Mesodermal cell (in vitro differentiated cells): ENCODE data around the gene PSG3. TPM values are rescaled to one million over a fixed set of nuclear protein-coding genes. Genes with fewer than 3 reads are reported as not detected.
"Not testable (repeated sequence)": the region's sequence is repeated elsewhere in the genome, so short reads cannot be mapped to it uniquely, and the experiment has no call there.

Experiments
- H3K27ac ChIP-seq: 2 replicates; pipeline ENCODE4 v1.7.0; 2013; ENCODE audit warnings: mild to moderate bottlenecking, low read depth, low read length, moderate library complexity; ENCODE audit not compliant: severe bottlenecking
- H3K36me3 ChIP-seq: 2 replicates; pipeline ENCODE4 v1.7.1; 2013; ENCODE audit warnings: mild to moderate bottlenecking, low read length, moderate library complexity; ENCODE audit not compliant: control insufficient read depth, insufficient read depth
- H3K4me1 ChIP-seq: one replicate; pipeline ENCODE4 v1.7.1; 2013; ENCODE audit warnings: mild to moderate bottlenecking, low read length; ENCODE audit not compliant: insufficient read depth, control insufficient read depth, poor library complexity, severe bottlenecking
- H3K4me3 ChIP-seq: 2 replicates; pipeline ENCODE4 v1.7.0; 2013; ENCODE audit warnings: low read length, control low read depth, mild to moderate bottlenecking; ENCODE audit not compliant: insufficient read depth, poor library complexity, severe bottlenecking; ENCODE audit errors: extremely low read depth
- H3K9me3 ChIP-seq: 2 replicates; pipeline ENCODE4 v1.7.1; 2013; ENCODE audit warnings: mild to moderate bottlenecking, low read length, moderate library complexity; ENCODE audit not compliant: control insufficient read depth
- WGBS, 2 experiments: methylation state at CpG; one replicate each; pipeline ENCODE4 v1.1.5; 2013; ENCODE audit warnings: missing lambda C conversion rate in 2 of 2; ENCODE audit not compliant: insufficient coverage in 2 of 2; 5-methylcytosine and 5-hydroxymethylcytosine counted together
- polyA plus RNA-seq, 2 experiments: library from polyadenylated mRNA; stranded (reverse); fragments of 50-300 nt; gene quantifications; one replicate each; pipeline ENCODE4 v1.2.3, GENCODE V29; 2013

The PSG3 gene
- polyA plus RNA-seq (2013, experiment 1 of 2): not detected
- polyA plus RNA-seq (2013, experiment 2 of 2): not detected

DNA sequence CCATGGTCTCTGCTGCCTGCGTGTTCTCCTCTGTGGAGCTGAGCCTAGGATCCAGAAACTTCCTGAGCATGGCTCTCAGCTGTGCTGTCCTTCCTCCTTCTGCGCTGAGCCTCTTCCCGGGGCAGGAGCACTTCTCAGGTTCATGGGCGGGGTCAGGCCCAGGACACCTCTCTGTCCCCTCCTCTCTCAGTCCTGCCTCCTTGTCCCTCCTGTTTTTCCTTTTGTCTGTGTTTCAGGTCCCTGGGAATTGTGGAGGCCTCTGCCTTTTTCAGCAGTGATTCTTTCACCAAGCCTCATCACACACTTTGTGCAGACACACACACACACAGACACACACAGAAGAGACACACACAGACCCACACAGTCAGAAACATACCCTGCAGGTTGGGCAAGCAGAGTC is at the start of gene PSG3:
TSS of gene PSG3 (minus strand) at position 101 of the 400 bp plus-strand sequence. CDS start at position 4, 97 bp downstream.
- H3K27ac ChIP-seq, H3K9me3 ChIP-seq, H3K4me1 ChIP-seq, H3K36me3 ChIP-seq, H3K4me3 ChIP-seq: not testable (repeated sequence)
- WGBS, 2 experiments: 53 to 57% methylated on average over 1 to 3 of the region's 4 CpGs

DNA sequence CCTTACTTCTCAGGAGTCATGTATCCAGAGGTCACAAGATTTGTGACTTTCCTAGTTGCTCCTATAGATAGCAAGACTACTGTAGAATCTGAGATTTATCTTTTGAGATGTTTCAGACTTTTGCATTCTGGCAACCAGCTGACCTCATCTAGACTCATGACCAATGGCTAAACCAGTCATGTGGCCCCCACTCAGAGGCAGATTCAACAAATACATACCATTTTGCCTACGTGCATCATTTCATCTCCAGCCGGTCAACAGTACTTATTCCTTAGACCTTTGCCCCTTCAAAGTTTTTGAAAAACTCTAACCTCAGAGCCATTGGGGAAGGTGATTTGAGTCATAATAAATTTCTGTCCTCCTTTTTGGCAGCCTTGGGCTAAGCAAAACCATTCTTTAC is 48.5 kb upstream of the PSG3 start:
- WGBS, 2 experiments: 80% methylated on average over 2 of the region's 2 CpGs; no CpG with 5 or more reads in 1 of the 2 experiments
- H3K36me3 ChIP-seq, H3K4me3 ChIP-seq, H3K4me1 ChIP-seq, H3K27ac ChIP-seq: not testable (repeated sequence)
- H3K9me3 ChIP-seq: peaks cover 12% of the 10 kb centered on the region

DNA sequence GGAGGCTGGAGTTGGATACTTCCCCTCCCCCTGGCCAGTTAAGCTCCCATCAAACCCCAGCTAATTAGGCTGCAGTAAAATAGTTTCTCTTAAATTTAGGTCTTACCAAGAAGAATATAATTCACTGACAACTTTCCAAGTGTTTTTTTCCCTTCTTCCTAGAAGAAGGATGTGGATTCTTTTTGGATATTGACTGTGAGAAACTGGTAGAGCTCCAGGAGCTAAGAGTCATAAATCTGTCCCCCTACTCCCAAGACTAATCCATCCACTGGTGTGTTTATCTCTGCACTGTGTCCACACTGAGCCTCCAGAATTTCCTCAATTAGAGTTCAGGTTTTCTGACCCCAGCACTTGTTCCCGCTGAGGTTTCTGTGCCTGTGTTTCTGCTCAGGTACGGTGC is 47.5 kb upstream of the PSG3 start:
- WGBS, 2 experiments: 77 to 93% methylated on average over 2 of the region's 2 CpGs
- H3K4me1 ChIP-seq, H3K27ac ChIP-seq, H3K4me3 ChIP-seq, H3K36me3 ChIP-seq, H3K9me3 ChIP-seq: not testable (repeated sequence)

DNA sequence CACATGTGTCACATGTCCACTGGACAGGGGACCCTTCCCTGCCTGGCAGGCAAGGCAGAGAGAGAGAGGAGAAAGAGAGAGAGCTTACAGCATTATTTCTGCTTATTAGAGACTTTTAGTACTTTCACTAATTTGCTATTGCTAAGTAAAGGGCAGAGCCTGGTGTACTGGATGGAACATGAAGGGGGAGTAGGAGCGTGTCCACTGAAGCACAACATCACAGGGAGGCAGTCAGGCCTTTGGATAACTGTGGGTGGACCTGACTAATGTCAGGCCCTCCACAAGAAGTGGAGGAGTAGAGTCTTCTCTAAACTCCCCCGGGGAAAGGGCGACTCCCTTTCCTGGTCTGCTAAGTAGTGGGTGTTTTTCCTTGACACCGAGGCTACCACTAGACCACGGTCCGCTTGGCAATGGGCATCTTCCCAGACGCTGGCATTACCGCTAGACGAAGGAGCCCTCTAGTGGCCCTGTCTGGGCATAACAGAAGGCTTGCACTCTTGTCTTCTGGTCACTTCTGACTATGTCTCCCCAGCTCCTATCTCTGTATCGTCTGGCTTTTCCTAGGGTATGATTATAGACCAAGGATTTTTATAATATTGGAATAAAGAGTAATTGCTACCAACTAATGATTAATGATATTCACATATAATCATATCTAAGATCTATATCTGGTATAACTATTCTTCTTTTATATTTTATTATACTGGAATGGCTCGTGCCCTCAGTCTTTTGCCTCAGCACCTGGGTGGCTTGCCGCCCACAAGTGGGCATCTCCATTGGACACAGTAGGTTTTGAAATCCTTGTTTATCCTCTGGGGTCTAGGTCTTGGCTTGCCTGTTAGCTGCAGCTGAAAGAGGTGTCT is 36.7 kb upstream of the PSG3 start:
- not testable (repeated sequence) for H3K9me3 ChIP-seq, H3K27ac ChIP-seq, H3K4me1 ChIP-seq, H3K4me3 ChIP-seq, H3K36me3 ChIP-seq
- 20 to 30% methylated on average over 8 of the region's 12 CpGs for WGBS, 2 experiments

DNA sequence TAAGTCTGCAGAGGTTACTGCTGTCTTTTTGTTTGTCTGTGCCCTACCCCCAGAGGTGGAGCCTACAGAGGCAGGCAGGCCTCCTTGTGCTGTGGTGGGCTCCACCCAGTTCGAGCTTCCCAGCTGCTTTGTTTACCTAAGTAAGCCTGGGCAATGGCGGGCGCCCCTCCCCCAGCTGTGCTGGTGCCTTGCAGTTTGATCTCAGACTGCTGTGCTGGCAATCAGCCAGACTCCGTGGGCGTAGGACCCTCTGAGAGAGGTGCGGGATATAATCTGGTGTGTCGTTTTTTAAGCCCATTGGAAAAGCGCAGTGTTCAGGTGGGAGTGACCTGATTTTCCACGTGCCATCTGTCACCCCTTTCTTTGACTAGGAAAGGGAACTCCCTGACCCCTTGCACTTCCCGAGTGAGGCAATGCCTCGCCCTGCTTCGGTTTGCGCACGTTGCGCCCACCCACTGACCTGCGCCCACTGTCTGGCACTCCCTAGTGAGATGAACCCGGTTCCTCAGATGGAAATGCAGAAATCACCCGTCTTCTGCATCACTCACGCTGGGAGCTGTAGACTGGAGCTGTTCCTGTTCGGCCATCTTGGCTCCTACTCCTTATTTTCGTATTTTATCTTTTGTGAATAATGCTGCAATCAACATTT is 34.4 kb upstream of the PSG3 start:
- WGBS, 2 experiments: 66 to 67% methylated on average over 17 to 18 of the region's 21 CpGs
- not testable (repeated sequence) for H3K9me3 ChIP-seq, H3K36me3 ChIP-seq, H3K27ac ChIP-seq, H3K4me3 ChIP-seq, H3K4me1 ChIP-seq

DNA sequence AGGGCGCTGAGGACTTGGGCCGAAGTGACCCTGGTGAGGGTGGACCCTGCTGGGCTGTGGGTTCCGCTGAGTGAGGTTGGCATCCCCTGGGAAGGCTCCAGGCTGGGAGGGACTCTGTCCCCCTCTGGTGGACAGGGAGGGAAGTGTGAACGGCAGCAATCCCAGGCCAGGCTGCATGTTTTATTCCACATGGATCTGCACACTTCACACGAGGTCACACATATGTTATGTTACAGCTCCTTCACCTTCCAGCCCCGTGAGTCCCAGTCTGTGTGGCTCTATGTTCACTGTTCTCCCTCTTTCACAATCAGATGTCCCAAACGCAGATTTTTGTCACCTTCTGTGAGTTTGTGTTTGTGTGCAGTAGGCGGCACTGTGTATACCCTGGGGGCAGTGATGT is 27.0 kb upstream of the PSG3 start:
- not testable (repeated sequence) for H3K9me3 ChIP-seq, H3K27ac ChIP-seq, H3K4me3 ChIP-seq, H3K36me3 ChIP-seq, H3K4me1 ChIP-seq
- 67 to 89% methylated on average over 3 to 4 of the region's 8 CpGs for WGBS, 2 experiments

DNA sequence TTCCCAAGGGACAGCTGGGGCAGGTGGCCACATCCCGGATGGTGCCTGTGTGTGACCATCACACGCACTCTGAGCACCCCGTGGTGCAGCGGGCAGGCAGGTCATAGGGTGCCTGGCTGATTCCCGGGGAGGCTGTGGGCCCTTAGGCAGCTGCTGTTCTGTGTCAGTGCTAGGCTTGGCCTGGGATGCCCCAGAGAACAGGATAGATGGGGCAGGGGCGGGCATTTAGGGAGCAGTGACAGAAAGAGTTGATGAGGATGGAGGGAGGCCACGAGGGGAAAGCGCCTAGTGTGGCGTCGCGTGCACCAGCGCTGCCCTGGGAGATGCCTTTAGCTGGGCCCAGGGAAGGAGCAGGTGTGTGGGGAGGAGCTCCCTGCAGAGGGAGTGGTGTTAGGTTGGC is 26.6 kb upstream of the PSG3 start:
- not testable (repeated sequence) for H3K27ac ChIP-seq, H3K36me3 ChIP-seq
- 93% methylated on average over 7 to 11 of the region's 12 CpGs for whole genome bisulfite sequencing, 2 experiments

DNA sequence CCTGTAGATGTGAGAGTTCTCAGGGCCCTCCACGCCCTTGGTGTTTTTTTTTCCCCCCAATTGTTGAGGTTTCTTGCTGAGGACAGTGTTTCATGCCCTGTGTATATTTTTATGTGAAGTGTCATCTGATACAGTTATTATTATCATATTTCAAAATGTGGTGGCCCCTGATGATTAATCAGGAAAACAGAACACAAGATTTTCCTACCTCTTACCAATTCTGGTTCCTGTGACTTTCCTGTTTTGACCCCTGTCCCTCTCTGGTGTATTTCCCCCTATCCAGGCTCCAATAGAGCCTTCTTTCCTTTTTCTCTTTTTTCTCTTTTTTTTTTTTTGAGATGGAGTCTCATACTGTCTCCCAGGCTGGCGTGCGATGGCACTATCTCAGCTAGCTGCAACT is 24.6 kb upstream of the PSG3 start:
- Histone ChIP-seq H3K27ac (no peak overlapping the region), H3K4me3 (no peak overlapping the region)
- 80 to 93% methylated on average over 2 to 3 of the region's 3 CpGs for WGBS, 2 experiments

More for the DNA sequence above, 26.6 kb upstream of the PSG3 start:
- not testable (repeated sequence) for H3K4me3 ChIP-seq, H3K9me3 ChIP-seq, H3K4me1 ChIP-seq

DNA sequence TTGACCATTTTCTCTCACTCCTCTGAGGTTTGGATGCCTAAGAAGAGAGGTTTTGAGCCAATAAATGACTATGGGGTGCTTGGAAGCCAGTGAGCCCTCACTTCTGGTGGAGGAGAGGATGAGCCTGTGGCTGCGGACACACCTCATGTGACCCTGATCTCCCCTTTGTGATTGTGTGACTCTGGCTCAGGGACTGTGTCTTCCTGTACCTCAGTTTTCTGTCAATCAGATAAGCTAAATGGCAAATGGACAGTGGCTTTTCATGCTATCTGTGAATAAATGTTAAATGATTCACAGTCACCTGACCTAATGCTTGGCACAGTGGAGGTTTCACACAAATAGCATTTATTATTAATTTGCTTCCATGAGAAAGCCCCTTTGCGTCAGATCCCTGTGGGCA is 22.5 kb upstream of the PSG3 start:
- Histone ChIP-seq H3K36me3 (no peaks in the 10 kb centered on the region), H3K27ac (no peak overlapping the region), H3K4me3 (no peak overlapping the region), H3K4me1 (peaks cover 13% of the 10 kb centered on the region), H3K9me3 (no peaks in the 10 kb centered on the region)
- WGBS, 2 experiments: 87 to 92% methylated on average over 2 of the region's 2 CpGs

More for the DNA sequence above, 24.6 kb upstream of the PSG3 start:
- no peaks in the 10 kb centered on the region for H3K36me3 ChIP-seq
- H3K4me1 ChIP-seq: peaks cover 13% of the 10 kb centered on the region
- H3K9me3 ChIP-seq: no peaks in the 10 kb centered on the region

DNA sequence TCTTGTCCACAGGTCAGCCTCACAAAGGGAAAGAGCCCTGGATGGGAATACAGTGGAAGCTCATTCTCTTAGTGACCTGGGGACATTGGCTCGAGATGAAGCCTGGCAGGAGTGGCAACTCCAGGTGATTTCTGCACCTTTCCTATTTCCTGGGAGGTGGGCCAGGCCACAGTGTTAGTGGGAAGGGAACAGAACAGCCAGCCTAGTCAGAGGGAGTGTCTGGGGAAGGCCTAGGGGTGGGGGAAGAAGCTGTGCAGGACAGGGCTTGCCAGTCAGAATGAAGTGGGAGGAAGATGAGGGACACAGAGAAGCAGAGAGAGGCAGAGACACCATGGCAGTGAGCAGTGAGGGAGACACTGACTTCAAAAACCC is 21.6 kb upstream of the PSG3 start:
- not testable (repeated sequence) for H3K9me3 ChIP-seq, H3K27ac ChIP-seq, H3K4me3 ChIP-seq, H3K36me3 ChIP-seq
- WGBS, 2 experiments: no CpG with 5 or more reads among the region's 1 CpG
- H3K4me1 ChIP-seq: peaks cover 13% of the 10 kb centered on the region
